ENCODE data around the gene THOC1.
A peak's percentile ranks its signal among the peaks of the same experiment; 100 is the strongest.

DNA sequence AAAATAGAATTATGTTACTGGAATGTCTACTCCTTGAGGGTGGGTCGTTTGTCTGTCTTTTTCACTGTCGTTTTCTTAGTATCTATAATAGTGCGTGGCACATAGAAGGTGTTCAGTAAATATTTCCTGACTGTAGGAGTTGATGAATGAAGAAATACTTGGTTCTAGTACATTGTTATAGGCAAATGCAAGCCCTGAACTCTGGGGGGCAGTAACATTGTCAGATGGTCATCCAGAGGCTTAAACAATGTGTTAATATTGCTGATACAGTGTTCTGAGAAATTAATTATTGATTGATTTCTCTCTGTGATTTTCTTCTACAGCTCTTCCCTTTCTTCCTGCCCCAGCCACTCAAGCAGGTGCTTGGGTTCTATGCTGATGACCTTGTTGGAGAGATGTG, 24.4 kb upstream of the THOC1 start:
- TF ChIP-seq, protein P1, sequence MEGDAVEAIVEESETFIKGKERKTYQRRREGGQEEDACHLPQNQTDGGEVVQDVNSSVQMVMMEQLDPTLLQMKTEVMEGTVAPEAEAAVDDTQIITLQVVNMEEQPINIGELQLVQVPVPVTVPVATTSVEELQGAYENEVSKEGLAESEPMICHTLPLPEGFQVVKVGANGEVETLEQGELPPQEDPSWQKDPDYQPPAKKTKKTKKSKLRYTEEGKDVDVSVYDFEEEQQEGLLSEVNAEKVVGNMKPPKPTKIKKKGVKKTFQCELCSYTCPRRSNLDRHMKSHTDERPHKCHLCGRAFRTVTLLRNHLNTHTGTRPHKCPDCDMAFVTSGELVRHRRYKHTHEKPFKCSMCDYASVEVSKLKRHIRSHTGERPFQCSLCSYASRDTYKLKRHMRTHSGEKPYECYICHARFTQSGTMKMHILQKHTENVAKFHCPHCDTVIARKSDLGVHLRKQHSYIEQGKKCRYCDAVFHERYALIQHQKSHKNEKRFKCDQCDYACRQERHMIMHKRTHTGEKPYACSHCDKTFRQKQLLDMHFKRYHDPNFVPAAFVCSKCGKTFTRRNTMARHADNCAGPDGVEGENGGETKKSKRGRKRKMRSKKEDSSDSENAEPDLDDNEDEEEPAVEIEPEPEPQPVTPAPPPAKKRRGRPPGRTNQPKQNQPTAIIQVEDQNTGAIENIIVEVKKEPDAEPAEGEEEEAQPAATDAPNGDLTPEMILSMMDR (conservative IDR thresholded peaks at IDR 0.05; ENCODE audit: low read depth, low read length) = peak; percentile 23
- no peak for TF ChIP-seq CEBPB (IDR thresholded peaks at IDR 0.05; ENCODE audit: low read depth, low read length)
- no peak for TF ChIP-seq MAZ (IDR thresholded peaks at IDR 0.05; ENCODE audit: borderline replicate concordance, low read depth, low read length)
- no peak for TF ChIP-seq MAFK (IDR thresholded peaks at IDR 0.05; ENCODE audit: low read depth, low read length)
- no peak; the same call in 1 of the 2 replicates for TF ChIP-seq SMC3 (IDR thresholded peaks at IDR 0.05; ENCODE audit: low read depth, low read length)
- TF ChIP-seq POLR2A (IDR thresholded peaks at IDR 0.05; ENCODE audit: low read depth, low read length) = no peak
